Smooth muscle cell (in vitro differentiated cells): Measurements from ENCODE around the gene KAZN. TPM values are rescaled to one million over a fixed set of nuclear protein-coding genes. Genes with fewer than 3 reads are reported as not detected.

Experiments used
- DNase-seq: peaks from one replicate; lab custom pipeline; 2025; ENCODE audit not compliant: unreplicated experiment; lab: John Stamatoyannopoulos, UW
- H2AFZ ChIP-seq: fragments of 200-600 bp; sonication (generic); 2 replicates; pipeline ENCODE4 v1.6.0; 2016; ENCODE audit warnings: antibody characterized with exemption, low read depth, mild to moderate bottlenecking
- H3F3A ChIP-seq: fragments of 200-600 bp; sonication (generic); 2 replicates; pipeline ENCODE4 v1.6.0; 2017; ENCODE audit warnings: antibody characterized with exemption, low read depth
- H3K27ac ChIP-seq: fragments of 200-600 bp; sonication (generic); 2 replicates; pipeline ENCODE4 v1.5.1; 2016; ENCODE audit warnings: low read depth, mild to moderate bottlenecking
- H3K27me3 ChIP-seq: fragments of 200-600 bp; sonication (generic); 2 replicates; pipeline ENCODE4 v1.6.1; 2016; ENCODE audit warnings: low read depth, mild to moderate bottlenecking
- H3K36me3 ChIP-seq: fragments of 200-600 bp; sonication (generic); 2 replicates; pipeline ENCODE4 v1.5.1; 2016; ENCODE audit warnings: low read depth
- H3K4me1 ChIP-seq: fragments of 200-600 bp; sonication (generic); 2 replicates; pipeline ENCODE4 v1.5.1; 2016; ENCODE audit warnings: low read depth
- H3K4me2 ChIP-seq: fragments of 200-600 bp; sonication (generic); 2 replicates; pipeline ENCODE4 v1.6.0; 2016; ENCODE audit warnings: mild to moderate bottlenecking
- H3K4me3 ChIP-seq: fragments of 200-600 bp; sonication (generic); 2 replicates; pipeline ENCODE4 v1.5.1; 2016; ENCODE audit warnings: mild to moderate bottlenecking
- H3K79me2 ChIP-seq: fragments of 200-600 bp; sonication (generic); 2 replicates; pipeline ENCODE4 v1.6.0; 2016; ENCODE audit warnings: low read depth, mild to moderate bottlenecking
- H3K9ac ChIP-seq: fragments of 200-600 bp; sonication (generic); 2 replicates; pipeline ENCODE4 v1.6.0; 2016; ENCODE audit warnings: low read depth
- H3K9me3 ChIP-seq: fragments of 200-600 bp; sonication (generic); replicated peaks from 2 replicates; pipeline ENCODE4 v1.5.1; 2016; ENCODE audit warnings: low read depth
- H4K20me1 ChIP-seq: fragments of 200-600 bp; sonication (generic); 2 replicates; pipeline ENCODE4 v1.6.0; 2016; ENCODE audit warnings: low read depth
- WGBS: methylation state at CpG from one replicate; pipeline ENCODE4 v1.1.7; 2016; ENCODE audit warnings: low lambda C conversion rate; 5-methylcytosine and 5-hydroxymethylcytosine counted together
- polyA plus RNA-seq: library from polyadenylated mRNA; unstranded; fragments of >200 nt; fragmentation: Nextera tagmentation; extraction: Ambion mirVana; gene quantifications from 2 replicates; pipeline ENCODE4 v1.2.1, GENCODE V29; 2016
- total RNA-seq: library from RNA; depleted of rRNA; stranded (reverse); fragments of >200 nt; gene quantifications from 2 replicates; pipeline ENCODE4 v1.2.3, GENCODE V29; 2014
- TF ChIP-seq, protein P1 (sequence below): fragments of 200-600 bp; sonication (generic); IDR thresholded peaks from 2 replicates; pipeline ENCODE4 v1.5.1; 2017; ENCODE audit warnings: borderline replicate concordance, mild to moderate bottlenecking, antibody characterized with exemption; ENCODE audit not compliant: insufficient read depth, poor library complexity, severe bottlenecking

The KAZN gene
- total and polyA plus RNA-seq, 2 experiments from 2014 or later = 6.3 to 8.2 TPM

DNA sequence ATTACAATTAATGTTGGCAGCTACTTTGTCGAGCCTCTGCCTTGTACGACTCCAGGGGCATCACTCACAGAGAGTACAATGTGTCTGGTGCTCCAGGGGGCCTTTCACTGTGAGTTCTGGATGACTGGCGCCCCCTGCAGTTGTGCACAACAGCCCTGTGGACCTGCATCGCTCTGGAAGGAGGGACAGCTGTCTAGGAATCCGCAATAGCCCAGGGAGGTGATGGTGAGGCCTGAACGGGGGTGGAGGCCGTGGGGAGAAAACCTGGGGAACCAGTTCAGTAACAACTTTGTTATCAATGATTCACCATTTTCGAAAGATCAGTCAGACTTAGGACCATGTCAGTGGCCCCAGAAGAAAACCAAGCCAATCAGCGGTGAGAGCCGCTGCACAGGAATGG lies 189.1 kb downstream of the KAZN start:
- TF ChIP-seq, protein P1, sequence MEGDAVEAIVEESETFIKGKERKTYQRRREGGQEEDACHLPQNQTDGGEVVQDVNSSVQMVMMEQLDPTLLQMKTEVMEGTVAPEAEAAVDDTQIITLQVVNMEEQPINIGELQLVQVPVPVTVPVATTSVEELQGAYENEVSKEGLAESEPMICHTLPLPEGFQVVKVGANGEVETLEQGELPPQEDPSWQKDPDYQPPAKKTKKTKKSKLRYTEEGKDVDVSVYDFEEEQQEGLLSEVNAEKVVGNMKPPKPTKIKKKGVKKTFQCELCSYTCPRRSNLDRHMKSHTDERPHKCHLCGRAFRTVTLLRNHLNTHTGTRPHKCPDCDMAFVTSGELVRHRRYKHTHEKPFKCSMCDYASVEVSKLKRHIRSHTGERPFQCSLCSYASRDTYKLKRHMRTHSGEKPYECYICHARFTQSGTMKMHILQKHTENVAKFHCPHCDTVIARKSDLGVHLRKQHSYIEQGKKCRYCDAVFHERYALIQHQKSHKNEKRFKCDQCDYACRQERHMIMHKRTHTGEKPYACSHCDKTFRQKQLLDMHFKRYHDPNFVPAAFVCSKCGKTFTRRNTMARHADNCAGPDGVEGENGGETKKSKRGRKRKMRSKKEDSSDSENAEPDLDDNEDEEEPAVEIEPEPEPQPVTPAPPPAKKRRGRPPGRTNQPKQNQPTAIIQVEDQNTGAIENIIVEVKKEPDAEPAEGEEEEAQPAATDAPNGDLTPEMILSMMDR = no peak
- Histone ChIP-seq H3K9ac (no peak overlapping the region), H3K9me3 (no peaks in the 10 kb centered on the region), H3K4me3 (no peak overlapping the region), H2AFZ (no peak overlapping the region), H4K20me1 (no peaks in the 10 kb centered on the region), H3F3A (no peaks in the 10 kb centered on the region), H3K27me3 (no peaks in the 10 kb centered on the region), H3K27ac (no peak overlapping the region), H3K4me2 (no peak overlapping the region), H3K79me2 (no peaks in the 10 kb centered on the region), H3K36me3 (no peaks in the 10 kb centered on the region), H3K4me1 (peaks cover 5% of the 10 kb centered on the region)
- WGBS = 76% methylated on average over 10 of the region's 10 CpGs
- no peak for DNase-seq

DNA sequence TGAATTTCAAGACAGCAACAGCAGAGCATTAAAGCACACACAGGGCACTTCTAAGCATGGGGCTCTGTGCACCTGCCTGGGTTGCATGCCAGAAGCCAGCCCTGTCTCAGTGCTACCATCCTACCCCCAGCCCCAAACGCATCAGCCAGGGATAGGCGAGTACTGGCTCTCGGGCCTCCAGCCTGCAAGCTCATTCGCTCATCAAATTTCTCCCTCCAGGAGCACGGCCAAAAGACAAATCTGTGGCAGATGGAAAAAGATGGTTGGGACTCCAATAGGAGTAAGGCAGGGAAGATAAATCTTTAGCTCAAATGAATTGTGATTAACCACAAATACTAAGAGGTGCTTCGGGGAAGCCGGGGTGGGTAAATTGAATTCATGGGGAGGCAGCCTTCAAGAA lies 189.6 kb downstream of the KAZN start:
- no peaks in the 10 kb centered on the region for H3K9me3 ChIP-seq
- WGBS = 93% methylated on average over 7 of the region's 7 CpGs
- no peak overlapping the region for H3K4me2 ChIP-seq
- peaks cover under 1% of the 10 kb centered on the region for H3K4me1 ChIP-seq
- no peak overlapping the region for H3K27ac ChIP-seq
- H2AFZ ChIP-seq = no peak overlapping the region
- no peak overlapping the region for H3K9ac ChIP-seq
- H3K79me2 ChIP-seq = no peaks in the 10 kb centered on the region
- no peak for DNase-seq
- H4K20me1 ChIP-seq = no peaks in the 10 kb centered on the region
- H3F3A ChIP-seq = no peaks in the 10 kb centered on the region
- no peak overlapping the region for H3K4me3 ChIP-seq
- H3K36me3 ChIP-seq = no peaks in the 10 kb centered on the region
- H3K27me3 ChIP-seq = no peaks in the 10 kb centered on the region
- TF ChIP-seq, protein P1 = no peak

DNA sequence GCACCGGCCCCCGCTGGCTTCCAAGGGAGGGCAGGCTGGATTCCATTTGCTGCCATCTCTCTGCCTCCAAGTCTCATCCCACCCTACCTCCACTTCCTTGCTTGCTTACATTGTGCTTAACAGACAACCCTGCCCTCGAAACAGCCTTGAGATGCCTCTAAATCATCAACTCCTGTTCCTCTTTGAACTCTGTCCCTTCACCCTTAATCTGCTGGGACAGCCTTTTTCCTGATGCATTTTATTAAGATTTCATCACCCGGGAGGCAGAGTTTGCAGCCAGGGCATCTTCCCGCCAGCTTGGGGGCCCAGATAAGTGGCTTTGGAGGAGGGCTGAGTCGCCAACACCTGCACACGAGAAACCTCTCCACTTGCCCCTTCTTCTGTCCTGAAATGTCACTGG lies 192.5 kb downstream of the KAZN start:
- TF ChIP-seq, protein P1 = no peak
- no peaks in the 10 kb centered on the region for H4K20me1 ChIP-seq
- no peak overlapping the region for H3K4me3 ChIP-seq
- H3K36me3 ChIP-seq = no peaks in the 10 kb centered on the region
- no peak overlapping the region for H2AFZ ChIP-seq
- H3K9me3 ChIP-seq = no peaks in the 10 kb centered on the region
- WGBS = 92% methylated on average over 7 of the region's 7 CpGs
- no peak overlapping the region for H3K9ac ChIP-seq
- no peak overlapping the region for H3K27ac ChIP-seq
- H3F3A ChIP-seq = no peaks in the 10 kb centered on the region
- no peak overlapping the region for H3K4me2 ChIP-seq
- H3K79me2 ChIP-seq = no peaks in the 10 kb centered on the region
- DNase-seq = no peak
- no peaks in the 10 kb centered on the region for H3K27me3 ChIP-seq
- H3K4me1 ChIP-seq = no peaks in the 10 kb centered on the region

DNA sequence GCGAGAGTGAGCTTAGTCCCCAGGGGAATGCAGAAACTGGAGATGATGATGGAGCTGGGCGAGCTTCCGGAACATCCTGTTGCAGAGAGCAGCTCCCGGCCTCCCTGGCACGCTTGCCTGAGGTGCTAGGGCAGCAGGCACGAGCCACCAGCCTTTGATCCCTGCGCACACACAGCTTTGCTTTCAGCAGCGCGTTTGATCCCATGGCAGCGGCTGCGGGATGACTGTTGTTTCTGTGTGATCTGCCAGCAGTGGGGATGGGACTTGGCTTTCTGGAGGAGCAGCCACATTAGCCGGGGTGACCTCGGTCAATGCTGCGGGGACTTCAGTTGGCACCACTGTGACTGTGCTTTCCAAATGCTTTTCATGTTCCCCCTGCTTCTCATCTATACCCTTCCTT lies 193.2 kb downstream of the KAZN start:
- no peak overlapping the region for H3K9ac ChIP-seq
- 95% methylated on average over 14 of the region's 14 CpGs for WGBS

More for the DNA sequence above, 193.2 kb downstream of the KAZN start:
- no peak overlapping the region for H3K27ac ChIP-seq
- no peak overlapping the region for H3K4me3 ChIP-seq
- no peaks in the 10 kb centered on the region for H3K9me3 ChIP-seq
- no peaks in the 10 kb centered on the region for H3K79me2 ChIP-seq
- no peaks in the 10 kb centered on the region for H3F3A ChIP-seq
- H3K27me3 ChIP-seq = no peaks in the 10 kb centered on the region
- H3K4me1 ChIP-seq = no peaks in the 10 kb centered on the region
- DNase-seq = no peak
- TF ChIP-seq, protein P1 = no peak
- no peak overlapping the region for H3K4me2 ChIP-seq
- H4K20me1 ChIP-seq = no peaks in the 10 kb centered on the region
- no peak overlapping the region for H2AFZ ChIP-seq
- no peaks in the 10 kb centered on the region for H3K36me3 ChIP-seq
